Lower leg skin (tissue), 4 donors: ENCODE results near the gene FDX1. TPM values are rescaled to one million over a fixed set of nuclear protein-coding genes. Genes with fewer than 3 reads are reported as not detected.
A peak's percentile ranks its signal among the peaks of the same experiment; 100 is the strongest.

Source experiments
- DNase-seq, 2 donors: peaks; one replicate each; pipeline ENCODE4 v3.0.0-alpha.2; 2019; ENCODE audit warnings: low spot score in 2 of 2
- H3K4me3 ChIP-seq: fragments of 200-600 bp; sonication (generic); 2 replicates; pipeline ENCODE4 v1.5.1; 2017; ENCODE audit warnings: mild to moderate bottlenecking, low read depth; ENCODE audit not compliant: poor library complexity, severe bottlenecking
- CTCF ChIP-seq, 3 donors: fragments of 450-650 bp; IDR thresholded peaks; one replicate each; pipeline ENCODE4 v1.5.1; 2016; ENCODE audit warnings: antibody characterized with exemption in 3 of 3, mild to moderate bottlenecking in 3 of 3, moderate library complexity in 2 of 3
- POLR2A ChIP-seq, 2 donors: fragments of 450-650 bp; IDR thresholded peaks; one replicate each; pipeline ENCODE4 v1.6.1; 2016 to 2017; ENCODE audit warnings: antibody characterized with exemption in 2 of 2, mild to moderate bottlenecking in 1 of 2, moderate library complexity in 1 of 2
- WGBS, 2 donors: methylation state at CpG; one replicate each; pipeline ENCODE4 v1.1.5; 2018; 5-methylcytosine and 5-hydroxymethylcytosine counted together
- intact Hi-C: fragments of 100-400 bp; cut with DNase I; formaldehyde crosslinking; loops from one replicate; pipeline ENCODE4 v1.15.0; 2023; ENCODE audit warnings: low total_unique reads
- total RNA-seq, 4 donors: library from RNA; depleted of rRNA; stranded (reverse); fragments of >200 nt; gene quantifications; one replicate each; pipeline ENCODE4 v1.1.0, GENCODE V29; 2016

Gene FDX1
- total RNA-seq, 4 donors from 2014 or later = 11.1 to 13.8 (median 12.5) TPM

- peak in 1 of 2 donors; percentile 71 for DNase-seq
- no peak for TF ChIP-seq POLR2A (IDR thresholded peaks at IDR 0.05)
- no peak for TF ChIP-seq CTCF (IDR thresholded peaks at IDR 0.05)
- intact Hi-C loops = no loop called here
- H3K4me3 ChIP-seq = no peak overlapping the region
- WGBS, 2 donors = 70 to 71% methylated on average over 12 of the region's 12 CpGs
Observed at GRCh38 chr11:110513259-110513801, 83.6 kb downstream of the FDX1 start.

GRCh38 chr11:110513846-110514437, 84.2 kb downstream of the FDX1 start:
- no peak overlapping the region for H3K4me3 ChIP-seq
- TF ChIP-seq POLR2A (IDR thresholded peaks at IDR 0.05) (no peak), CTCF (IDR thresholded peaks at IDR 0.05) (no peak)
- peak in 1 of 2 donors; percentile 72 for DNase-seq
- WGBS, 2 donors = 65 to 68% methylated on average over 13 of the region's 13 CpGs
- intact Hi-C loops = no loop called here

Other genes with a start within 250 kb of the FDX1 start
- gene RDX, start 133.3 kb upstream of the FDX1 start, total RNA-seq = 10 to 100 TPM; 26.5 to 42.3 (median 32.6) TPM